CD4-positive, alpha-beta memory T cell (primary cell): ENCODE measurements around the gene FBN3. TPM values are rescaled to one million over a fixed set of nuclear protein-coding genes. Genes with fewer than 3 reads are reported as not detected.
"Not testable (repeated sequence)": the region's sequence is repeated elsewhere in the genome, so short reads cannot be mapped to it uniquely, and the experiment has no call there.

Experiments used
- CTCF ChIA-PET: fragments of 350-600 bp; sonication (Branson Sonifier 250); formaldehyde crosslinking; loops from one replicate; lab custom pipeline; 2021; ENCODE audit warnings: inconsistent platforms; ENCODE audit not compliant: partially characterized antibody; lab: Charles Lee
- POLR2A ChIA-PET: fragments of 350-600 bp; sonication (Branson Sonifier 250); formaldehyde crosslinking; loops from one replicate; lab custom pipeline; 2021; ENCODE audit not compliant: partially characterized antibody; lab: Charles Lee
- DNase-seq, 5 donors: peaks; one replicate each; pipeline versions ENCODE4 v3.0.0 to v3.0.0-alpha.2; 2020 to 2022; ENCODE audit warnings: mixed read lengths in 1 of 5
- H3K27ac ChIP-seq: one replicate; pipeline ENCODE4 v1.7.0; 2013; ENCODE audit warnings: low read depth, low read length
- H3K27me3 ChIP-seq: 2 replicates; pipeline ENCODE4 v1.7.0; 2013; ENCODE audit warnings: mild to moderate bottlenecking, low read length, moderate library complexity; ENCODE audit not compliant: insufficient read depth
- H3K36me3 ChIP-seq: 2 replicates; pipeline ENCODE4 v1.7.0; 2013; ENCODE audit warnings: mild to moderate bottlenecking, low read length, moderate library complexity; ENCODE audit not compliant: insufficient read depth
- H3K4me1 ChIP-seq: 2 replicates; pipeline ENCODE4 v1.7.0; 2013; ENCODE audit warnings: mild to moderate bottlenecking, low read length, moderate library complexity; ENCODE audit not compliant: insufficient read depth
- H3K4me3 ChIP-seq, 2 donors: one replicate each; pipeline ENCODE4 v1.7.0; 2013; ENCODE audit warnings: low read length in 2 of 2, mild to moderate bottlenecking in 1 of 2
- H3K9me3 ChIP-seq, 2 donors: one replicate each; pipeline ENCODE4 v1.7.0; 2013; ENCODE audit warnings: low read length in 2 of 2, control low read depth in 1 of 2; ENCODE audit not compliant: control insufficient read depth in 1 of 2
- H3K27ac Mint-ChIP-seq, 7 donors: one replicate each; pipeline ENCODE4 v1.8.0; 2020 to 2021; ENCODE audit warnings: mixed read lengths in 7 of 7, mild to moderate bottlenecking in 6 of 7, inconsistent platforms in 3 of 7, moderate library complexity in 3 of 7
- H3K27me3 Mint-ChIP-seq, 2 donors: one replicate each; pipeline ENCODE4 v1.8.0; 2020 to 2021; ENCODE audit warnings: mixed read lengths in 2 of 2
- H3K36me3 Mint-ChIP-seq, 2 donors: one replicate each; pipeline ENCODE4 v1.8.0; 2020 to 2021; ENCODE audit warnings: mixed read lengths in 2 of 2, inconsistent platforms in 1 of 2, mild to moderate bottlenecking in 1 of 2
- H3K4me1 Mint-ChIP-seq, 4 donors: one replicate each; pipeline ENCODE4 v1.8.0; 2020 to 2021; ENCODE audit warnings: mixed read lengths in 4 of 4, mild to moderate bottlenecking in 1 of 4
- H3K4me3 Mint-ChIP-seq, 8 donors: one replicate each; pipeline ENCODE4 v1.8.0; 2020 to 2021; ENCODE audit warnings: mixed read lengths in 8 of 8, mild to moderate bottlenecking in 7 of 8, moderate library complexity in 6 of 8, inconsistent platforms in 3 of 8
- H3K9me3 Mint-ChIP-seq, 8 donors: one replicate each; pipeline ENCODE4 v1.8.0; 2020 to 2021; ENCODE audit warnings: mixed read lengths in 8 of 8, mild to moderate bottlenecking in 5 of 8, inconsistent platforms in 3 of 8, moderate library complexity in 1 of 8
- intact Hi-C: fragments of 100-400 bp; cut with micrococcal nuclease; formaldehyde crosslinking; loops from one replicate; pipeline ENCODE4 v1.15.1; 2023
- polyA plus RNA-seq, 2 donors: library from polyadenylated mRNA; unstranded; fragments of 300-500 nt; fragmentation: Illumina TruSeq; gene quantifications; one replicate each; pipeline ENCODE4 v1.2.3, GENCODE V29; 2021
- total RNA-seq, 2 experiments: library from RNA; stranded (reverse); gene quantifications; one replicate each; pipeline ENCODE4 v1.2.3, GENCODE V29; 2021

FBN3 gene
- total and polyA plus RNA-seq, 4 experiments from 2014 or later, result not detected

- no peak overlapping the region for H3K4me3 ChIP-seq
- Mint-ChIP-seq H3K27ac (no peak overlapping the region), H3K36me3 (no peaks in the 10 kb centered on the region), H3K9me3 (no peaks in the 10 kb centered on the region), H3K4me3 (no peak overlapping the region), H3K27me3 (no peaks in the 10 kb centered on the region), H3K4me1 (peaks cover 2 to 14% (median 8%) of the 10 kb centered on the region in 4 donors)
- H3K27ac ChIP-seq, result no peak overlapping the region
- H3K9me3 ChIP-seq, result no peaks in the 10 kb centered on the region
- POLR2A ChIA-PET, result interaction anchor here (3.4 to 3.8 kb wide), 2 partner anchors 15 to 30 kb away, joined by 20 to 21 read pairs; partner anchors contain the start of gene CERS4
- DNase-seq, result no peak
- H3K4me1 ChIP-seq, result peaks cover 15% of the 10 kb centered on the region
- H3K36me3 ChIP-seq, result no peaks in the 10 kb centered on the region
- CTCF ChIA-PET, result interaction anchor here (1.1 kb wide), 1 partner anchor 72 kb away, joined by 3 read pairs; no protein-coding TSS in a partner anchor
- H3K27me3 ChIP-seq, result no peaks in the 10 kb centered on the region
- intact Hi-C loops, result no loop called here
These were observed 30.6 kb upstream of the FBN3 start for GRCh38 chr19:8180018-8180417.

GRCh38 chr19:8174706-8175105, 25.3 kb upstream of the FBN3 start:
- no peaks in the 10 kb centered on the region for H3K27me3 Mint-ChIP-seq
- POLR2A ChIA-PET, result interaction anchor here (1.0 kb wide), 1 partner anchor 35 kb away, joined by 4 read pairs; the partner anchor contains the start of gene CERS4
- H3K9me3 ChIP-seq, result no peaks in the 10 kb centered on the region
- DNase-seq, result no peak
- no peak overlapping the region for H3K4me3 Mint-ChIP-seq
- H3K36me3 ChIP-seq, result no peaks in the 10 kb centered on the region
- no peaks in the 10 kb centered on the region for H3K4me1 ChIP-seq
- no peak overlapping the region for H3K4me3 ChIP-seq
- H3K27ac ChIP-seq, result no peak overlapping the region
- H3K4me1 Mint-ChIP-seq, result no peaks in the 10 kb centered on the region
- H3K36me3 Mint-ChIP-seq, result no peaks in the 10 kb centered on the region
- H3K27me3 ChIP-seq, result no peaks in the 10 kb centered on the region
- H3K9me3 Mint-ChIP-seq, result no peaks in the 10 kb centered on the region
- intact Hi-C loops, result no loop called here
- no peak overlapping the region for H3K27ac Mint-ChIP-seq
- CTCF ChIA-PET, result interaction anchor here (0.8 kb wide), 1 partner anchor 30 kb away, joined by 4 read pairs; no protein-coding TSS in a partner anchor

- Mint-ChIP-seq H3K9me3 (no peaks in the 10 kb centered on the region), H3K4me3 (no peak overlapping the region), H3K27ac (no peak overlapping the region), H3K27me3 (no peaks in the 10 kb centered on the region), H3K36me3 (no peaks in the 10 kb centered on the region), H3K4me1 (no peaks in the 10 kb centered on the region)
- Histone ChIP-seq H3K9me3 (no peaks in the 10 kb centered on the region), H3K36me3 (no peaks in the 10 kb centered on the region), H3K4me3 (no peak overlapping the region), H3K4me1 (no peaks in the 10 kb centered on the region), H3K27ac (no peak overlapping the region), H3K27me3 (no peaks in the 10 kb centered on the region)
- ChIA-PET POLR2A (no interaction called here), CTCF (interaction anchor here (0.5 kb wide), 1 partner anchor 99 kb away, joined by 3 read pairs; no protein-coding TSS in a partner anchor)
- intact Hi-C loops, result no loop called here
- DNase-seq, result no peak
These were observed 19.1 kb upstream of the FBN3 start for GRCh38 chr19:8168537-8168936.

GRCh38 chr19:8167985-8168384, 18.6 kb upstream of the FBN3 start:
- H3K27me3 ChIP-seq, result no peaks in the 10 kb centered on the region
- H3K9me3 ChIP-seq, result no peaks in the 10 kb centered on the region
- Mint-ChIP-seq H3K27me3 (no peaks in the 10 kb centered on the region), H3K27ac (peak overlapping the region in 1 of 7 donors; percentile 9), H3K9me3 (no peaks in the 10 kb centered on the region), H3K4me3 (no peak overlapping the region), H3K36me3 (no peaks in the 10 kb centered on the region), H3K4me1 (no peaks in the 10 kb centered on the region)
- DNase-seq, result no peak
- no peak overlapping the region for H3K27ac ChIP-seq
- CTCF ChIA-PET, result interaction anchor here (0.5 kb wide), 1 partner anchor 99 kb away, joined by 3 read pairs; no protein-coding TSS in a partner anchor
- H3K36me3 ChIP-seq, result no peaks in the 10 kb centered on the region
- POLR2A ChIA-PET, result no interaction called here
- intact Hi-C loops, result no loop called here
- H3K4me1 ChIP-seq, result no peaks in the 10 kb centered on the region
- H3K4me3 ChIP-seq, result no peak overlapping the region

- no peak overlapping the region for H3K4me3 Mint-ChIP-seq
These were observed 14.4 kb upstream of the FBN3 start for GRCh38 chr19:8163759-8164158.

GRCh38 chr19:8161135-8161646, 11.8 kb upstream of the FBN3 start:
- ChIA-PET POLR2A (no interaction called here), CTCF (interaction anchor here (1.1 kb wide), 1 partner anchor 90 kb away, joined by 3 read pairs; no protein-coding TSS in a partner anchor)
- no peak overlapping the region for H3K27ac ChIP-seq
- H3K36me3 Mint-ChIP-seq, result no peaks in the 10 kb centered on the region
- peaks cover 4 to 6% (median 4%) of the 10 kb centered on the region in 4 donors for H3K4me1 Mint-ChIP-seq
- H3K9me3 Mint-ChIP-seq, result no peaks in the 10 kb centered on the region
- no peak overlapping the region for H3K4me3 Mint-ChIP-seq
- intact Hi-C loops, result no loop called here
- peaks cover 4 to 6% of the 10 kb centered on the region in 2 donors for H3K27me3 Mint-ChIP-seq
- H3K27me3 ChIP-seq, result no peaks in the 10 kb centered on the region
- H3K27ac Mint-ChIP-seq, result no peak overlapping the region
- no peaks in the 10 kb centered on the region for H3K4me1 ChIP-seq
- H3K9me3 ChIP-seq, result no peaks in the 10 kb centered on the region
- DNase-seq, result no peak
- no peak overlapping the region for H3K4me3 ChIP-seq
- no peaks in the 10 kb centered on the region for H3K36me3 ChIP-seq

More at GRCh38 chr19:8163759-8164158, 14.4 kb upstream of the FBN3 start:
- no peaks in the 10 kb centered on the region for H3K4me1 ChIP-seq
- H3K9me3 ChIP-seq, result no peaks in the 10 kb centered on the region
- H3K27ac Mint-ChIP-seq, result no peak overlapping the region
- CTCF ChIA-PET, result no interaction called here
- H3K4me1 Mint-ChIP-seq, result no peaks in the 10 kb centered on the region
- H3K27ac ChIP-seq, result no peak overlapping the region
- H3K27me3 Mint-ChIP-seq, result no peaks in the 10 kb centered on the region
- POLR2A ChIA-PET, result no interaction called here
- intact Hi-C loops, result no loop called here
- H3K27me3 ChIP-seq, result no peaks in the 10 kb centered on the region
- no peak for DNase-seq
- no peaks in the 10 kb centered on the region for H3K9me3 Mint-ChIP-seq
- H3K36me3 ChIP-seq, result no peaks in the 10 kb centered on the region
- H3K36me3 Mint-ChIP-seq, result no peaks in the 10 kb centered on the region
- no peak overlapping the region for H3K4me3 ChIP-seq

- not testable (repeated sequence) for H3K9me3 ChIP-seq, H3K27me3 ChIP-seq, H3K9me3 Mint-ChIP-seq, H3K4me1 Mint-ChIP-seq, H3K4me3 Mint-ChIP-seq, H3K27ac Mint-ChIP-seq, H3K36me3 Mint-ChIP-seq, H3K4me1 ChIP-seq, H3K36me3 ChIP-seq, H3K27ac ChIP-seq, DNase-seq, H3K4me3 ChIP-seq
- intact Hi-C loops, result loop anchor here (5.0 to 10.0 kb wide), 3 partner anchors 108 to 215 kb away; partner anchors contain the start of genes NDUFA7, RPS28 and TIMM44
- CTCF ChIA-PET, result interaction anchor here (0.8 to 2.3 kb wide), 8 partner anchors 20 to 96 kb away, joined by 3 to 26 read pairs (median 4); partner anchors contain the start of gene CERS4
- peaks cover 11 to 12% of the 10 kb centered on the region in 2 donors for H3K27me3 Mint-ChIP-seq
- POLR2A ChIA-PET, result interaction anchor here (0.8 to 1.3 kb wide), 2 partner anchors 36 to 79 kb away, joined by 3 to 4 read pairs; no protein-coding TSS in a partner anchor
These were observed 9.9 kb upstream of the FBN3 start for GRCh38 chr19:8159322-8159721.
